IMR-90 (cell line): ENCODE results near the gene CTNND2. TPM values are rescaled to one million over a fixed set of nuclear protein-coding genes. Genes with fewer than 3 reads are reported as not detected.

ENCODE experiments used
- ATAC-seq: fragments of 200-7000 bp; cut with Tn5 transposase; 2 replicates; pipeline ENCODE4 v1.9.1; 2020; ENCODE audit warnings: low read depth, mild to moderate bottlenecking, moderate library complexity
- BruUV-seq: library from RNA; stranded (reverse); fragments of 400-500 nt; replicated peaks from 2 replicates; lab custom pipeline; 2021; lab: Mats Ljungman, UMichigan
- CTCF ChIA-PET: fragments of 300-600 bp; formaldehyde crosslinking; extraction: SDS; loops from one replicate; lab custom pipeline; 2021; ENCODE audit warnings: antibody characterized with exemption; lab: Yijun Ruan, JAX
- POLR2A ChIA-PET: fragments of 300-600 bp; sonication (Branson Sonifier 250); formaldehyde crosslinking; loops from one replicate; lab custom pipeline; 2022; ENCODE audit warnings: antibody characterized with exemption; ENCODE audit not compliant: unreplicated experiment; lab: Charles Lee
- DNase-seq: peaks from one replicate; pipeline ENCODE4 v3.0.0; 2013
- H2AFZ ChIP-seq: replicated peaks from 2 replicates; pipeline ENCODE3; 2013; ENCODE audit warnings: low read length, mild to moderate bottlenecking; ENCODE audit not compliant: poor library complexity
- H2AK5ac ChIP-seq: 2 replicates; pipeline ENCODE4 v1.6.1; 2013; ENCODE audit warnings: low read depth, low read length, inconsistent platforms
- H2AK9ac ChIP-seq: replicated peaks from 2 replicates; pipeline ENCODE3; 2013; ENCODE audit warnings: mild to moderate bottlenecking, low read depth, low read length, moderate library complexity; ENCODE audit not compliant: poor library complexity
- H2BK120ac ChIP-seq: 2 replicates; pipeline ENCODE4 v1.6.1; 2013; ENCODE audit warnings: low read depth, low read length, inconsistent platforms
- H2BK15ac ChIP-seq: 3 replicates; pipeline ENCODE4 v1.6.1; 2013; ENCODE audit warnings: low read depth, low read length, inconsistent platforms
- H2BK20ac ChIP-seq: 2 replicates; pipeline ENCODE4 v1.6.1; 2013; ENCODE audit warnings: low read depth, mild to moderate bottlenecking, inconsistent platforms, low read length, moderate library complexity
- H2BK5ac ChIP-seq: 2 replicates; pipeline ENCODE4 v1.6.1; 2013; ENCODE audit warnings: mild to moderate bottlenecking, low read depth, low read length, inconsistent platforms; ENCODE audit not compliant: poor library complexity, severe bottlenecking
- H3K14ac ChIP-seq: replicated peaks from 2 replicates; pipeline ENCODE4 v1.6.1; 2013; ENCODE audit warnings: low read depth, low read length, inconsistent platforms
- H3K18ac ChIP-seq: 2 replicates; pipeline ENCODE4 v1.6.1; 2013; ENCODE audit warnings: low read depth, low read length, control low read depth
- H3K23ac ChIP-seq: 2 replicates; pipeline ENCODE4 v1.6.1; 2013; ENCODE audit warnings: low read depth, low read length, inconsistent platforms
- H3K27ac ChIP-seq: 2 replicates; pipeline ENCODE4 v1.5.1; 2013; ENCODE audit warnings: mild to moderate bottlenecking, control low read depth, low read length; ENCODE audit not compliant: insufficient read depth
- H3K27me3 ChIP-seq: 2 replicates; pipeline ENCODE4 v1.6.1; 2013; ENCODE audit warnings: low read length; ENCODE audit not compliant: control insufficient read depth, insufficient read depth
- H3K36me3 ChIP-seq: 2 replicates; pipeline ENCODE4 v1.6.1; 2013; ENCODE audit warnings: low read length, mixed read lengths; ENCODE audit not compliant: control insufficient read depth, insufficient read depth
- H3K4ac ChIP-seq: 2 replicates; pipeline ENCODE4 v1.6.1; 2013; ENCODE audit warnings: low read depth, low read length, inconsistent platforms
- H3K4me1 ChIP-seq: 2 replicates; pipeline ENCODE4 v1.6.1; 2013; ENCODE audit warnings: low read length, mixed read lengths; ENCODE audit not compliant: control insufficient read depth, insufficient read depth
- H3K4me2 ChIP-seq: 2 replicates; pipeline ENCODE4 v1.6.1; 2013; ENCODE audit warnings: low read depth, mild to moderate bottlenecking, control low read depth, low read length, moderate library complexity
- H3K4me3 ChIP-seq: 2 replicates; pipeline ENCODE4 v1.5.1; 2013; ENCODE audit warnings: low read depth, mild to moderate bottlenecking, control low read depth, low read length, moderate library complexity; ENCODE audit not compliant: insufficient read depth
- H3K56ac ChIP-seq: 2 replicates; pipeline ENCODE4 v1.6.1; 2013; ENCODE audit warnings: low read length, inconsistent platforms; ENCODE audit not compliant: insufficient read depth; ENCODE audit errors: extremely low read depth
- H3K79me1 ChIP-seq, 2 experiments: 2 replicates each; pipeline ENCODE4 v1.6.1; 2013; ENCODE audit warnings: low read length in 2 of 2, inconsistent platforms in 1 of 2, low read depth in 1 of 2
- H3K9ac ChIP-seq: 2 replicates; pipeline ENCODE4 v1.6.1; 2013; ENCODE audit warnings: low read depth, low read length, control low read depth
- H3K9me1 ChIP-seq: 2 replicates; pipeline ENCODE4 v1.6.1; 2013; ENCODE audit warnings: low read length, inconsistent platforms; ENCODE audit not compliant: insufficient read depth
- H3K9me3 ChIP-seq: 2 replicates; pipeline ENCODE4 v1.6.1; 2013; ENCODE audit warnings: low read length; ENCODE audit not compliant: control insufficient read depth, insufficient read depth
- H4K20me1 ChIP-seq: 2 replicates; pipeline ENCODE4 v1.6.1; 2013; ENCODE audit warnings: low read length, inconsistent platforms; ENCODE audit not compliant: insufficient read depth
- H4K5ac ChIP-seq: 2 replicates; pipeline ENCODE4 v1.6.1; 2013; ENCODE audit warnings: mild to moderate bottlenecking, low read depth, low read length, control low read depth
- H4K8ac ChIP-seq, 2 experiments: 2 replicates each; pipeline ENCODE4 v1.6.1; 2013; ENCODE audit warnings: low read depth in 2 of 2, low read length in 2 of 2, control low read depth in 1 of 2, inconsistent platforms in 1 of 2
- H4K91ac ChIP-seq: 2 replicates; pipeline ENCODE4 v1.6.1; 2013; ENCODE audit warnings: low read depth, low read length, inconsistent platforms; ENCODE audit not compliant: insufficient read depth
- RAD21 ChIP-seq: IDR thresholded peaks from 2 replicates; pipeline ENCODE4 v1.6.1; 2012; ENCODE audit warnings: low read length, improper control_type of control experiment
- WGBS, 2 experiments: methylation state at CpG; one replicate each; pipeline versions ENCODE4 v1.1.5 to v1.1.7; 2013; ENCODE audit warnings: missing lambda C conversion rate in 2 of 2; ENCODE audit not compliant: insufficient read length in 1 of 2; ENCODE audit errors: extremely low coverage in 2 of 2; 5-methylcytosine and 5-hydroxymethylcytosine counted together
- dilution Hi-C: fragments of 300-500 bp; cut with HindIII; formaldehyde crosslinking; loops from one replicate; pipeline ENCODE4 v1.14.3; 2018; ENCODE audit warnings: low sequenced_read_pairs; ENCODE audit not compliant: unreplicated experiment
- in situ Hi-C: fragments of 300-500 bp; cut with MboI; formaldehyde crosslinking; loops from 3 replicates; pipeline ENCODE4 v1.14.3; 2019; ENCODE audit warnings: low sequenced_read_pairs, inconsistent platforms, mixed read lengths
- intact Hi-C: fragments of 100-400 bp; cut with micrococcal nuclease; formaldehyde crosslinking; loops from 2 replicates; pipeline ENCODE4 v1.10.0; 2022
- polyA plus RNA-seq, 3 experiments: library from polyadenylated mRNA; depleted of rRNA; stranded (reverse); fragments of >200 nt; gene quantifications; 2 replicates each; pipeline ENCODE4 v1.2.3, GENCODE V29; 2012; ENCODE audit warnings: low replicate concordance in 1 of 3
- total RNA-seq: library from RNA; depleted of rRNA; stranded (reverse); fragments of >200 nt; gene quantifications from 2 replicates; pipeline ENCODE4 v1.2.3, GENCODE V29; 2012
- TF ChIP-seq, protein P1 (sequence below): conservative IDR thresholded peaks from 2 replicates; pipeline ENCODE4 v1.5.1; 2012; ENCODE audit warnings: mild to moderate bottlenecking, low read depth, low read length, improper control_type of control experiment
- TF ChIP-seq, protein P2 (sequence below): fragments of 150-350 bp; IDR thresholded peaks from 2 replicates; pipeline ENCODE4 v1.6.1; 2017; ENCODE audit warnings: mild to moderate bottlenecking, antibody characterized with exemption, low read length, low read depth

The CTNND2 gene
- total and polyA plus RNA-seq, 2 of the 4 experiments (the other 2 are of a cell fraction) = not detected

- no peak overlapping the region for H3K18ac ChIP-seq
- no peak overlapping the region for H4K91ac ChIP-seq
- H3K36me3 ChIP-seq = no peaks in the 10 kb centered on the region
- no peak for ATAC-seq
- 0% methylated on average over 1 of the region's 1 CpG; no CpG with 5 or more reads in 1 of the 2 experiments for WGBS, 2 experiments
- ChIA-PET POLR2A (no interaction called here), CTCF (interaction anchor here (1.6 kb wide), 1 partner anchor 15 kb away, joined by 3 read pairs; no protein-coding TSS in a partner anchor)
- H3K4me2 ChIP-seq = no peak overlapping the region
- H3K27me3 ChIP-seq = no peaks in the 10 kb centered on the region
- no peaks in the 10 kb centered on the region for H3K9me1 ChIP-seq
- no peak overlapping the region for H2BK20ac ChIP-seq
- no peaks in the 10 kb centered on the region for H4K20me1 ChIP-seq
- H3K9ac ChIP-seq = no peak overlapping the region
- no peaks in the 10 kb centered on the region for H3K79me1 ChIP-seq
- H2AK5ac ChIP-seq = no peak overlapping the region
- no peak overlapping the region for H3K14ac ChIP-seq
- no TSS peak for BruUV-seq
- H3K4me3 ChIP-seq = no peak overlapping the region
- no peak overlapping the region for H3K27ac ChIP-seq
- no peak overlapping the region for H3K23ac ChIP-seq
- TF ChIP-seq, protein P1, sequence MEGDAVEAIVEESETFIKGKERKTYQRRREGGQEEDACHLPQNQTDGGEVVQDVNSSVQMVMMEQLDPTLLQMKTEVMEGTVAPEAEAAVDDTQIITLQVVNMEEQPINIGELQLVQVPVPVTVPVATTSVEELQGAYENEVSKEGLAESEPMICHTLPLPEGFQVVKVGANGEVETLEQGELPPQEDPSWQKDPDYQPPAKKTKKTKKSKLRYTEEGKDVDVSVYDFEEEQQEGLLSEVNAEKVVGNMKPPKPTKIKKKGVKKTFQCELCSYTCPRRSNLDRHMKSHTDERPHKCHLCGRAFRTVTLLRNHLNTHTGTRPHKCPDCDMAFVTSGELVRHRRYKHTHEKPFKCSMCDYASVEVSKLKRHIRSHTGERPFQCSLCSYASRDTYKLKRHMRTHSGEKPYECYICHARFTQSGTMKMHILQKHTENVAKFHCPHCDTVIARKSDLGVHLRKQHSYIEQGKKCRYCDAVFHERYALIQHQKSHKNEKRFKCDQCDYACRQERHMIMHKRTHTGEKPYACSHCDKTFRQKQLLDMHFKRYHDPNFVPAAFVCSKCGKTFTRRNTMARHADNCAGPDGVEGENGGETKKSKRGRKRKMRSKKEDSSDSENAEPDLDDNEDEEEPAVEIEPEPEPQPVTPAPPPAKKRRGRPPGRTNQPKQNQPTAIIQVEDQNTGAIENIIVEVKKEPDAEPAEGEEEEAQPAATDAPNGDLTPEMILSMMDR = no peak
- no peak for TF ChIP-seq RAD21
- TF ChIP-seq, protein P2, sequence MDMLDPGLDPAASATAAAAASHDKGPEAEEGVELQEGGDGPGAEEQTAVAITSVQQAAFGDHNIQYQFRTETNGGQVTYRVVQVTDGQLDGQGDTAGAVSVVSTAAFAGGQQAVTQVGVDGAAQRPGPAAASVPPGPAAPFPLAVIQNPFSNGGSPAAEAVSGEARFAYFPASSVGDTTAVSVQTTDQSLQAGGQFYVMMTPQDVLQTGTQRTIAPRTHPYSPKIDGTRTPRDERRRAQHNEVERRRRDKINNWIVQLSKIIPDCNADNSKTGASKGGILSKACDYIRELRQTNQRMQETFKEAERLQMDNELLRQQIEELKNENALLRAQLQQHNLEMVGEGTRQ = no peak
- H4K8ac ChIP-seq = no peak overlapping the region
- intact Hi-C loops (no loop called here), dilution Hi-C loops (no loop called here), in situ Hi-C loops (no loop called here)
- H2BK120ac ChIP-seq = no peak overlapping the region
- H4K5ac ChIP-seq = no peak overlapping the region
- H2BK5ac ChIP-seq = no peak overlapping the region
- no peak overlapping the region for H3K4ac ChIP-seq
- H3K9me3 ChIP-seq = no peaks in the 10 kb centered on the region
- H2AFZ ChIP-seq = no peak overlapping the region
- no peak overlapping the region for H2AK9ac ChIP-seq
- no peak overlapping the region for H2BK15ac ChIP-seq
- H3K4me1 ChIP-seq = peaks cover 3% of the 10 kb centered on the region; the same call in 1 of the 2 replicates
- DNase-seq = no peak
- no peak overlapping the region for H3K56ac ChIP-seq
Observed at GRCh38 chr5:11252075-11252474, 652.2 kb downstream of the CTNND2 start.
